Mesothelial cell of epicardium (in vitro differentiated cells): ENCODE results near the gene FOXP1. TPM values are rescaled to one million over a fixed set of nuclear protein-coding genes. Genes with fewer than 3 reads are reported as not detected.

Experiments
- DNase-seq, 2 experiments: peaks; one replicate each; pipeline ENCODE4 v3.0.0; 2021; ENCODE audit warnings: low spot score in 2 of 2; ENCODE audit not compliant: unreplicated experiment in 2 of 2
- H3K27ac Mint-ChIP-seq: 2 replicates; pipeline ENCODE4 v1.8.0; 2021; ENCODE audit warnings: mixed read lengths
- H3K27me3 Mint-ChIP-seq: 2 replicates; pipeline ENCODE4 v1.8.0; 2021; ENCODE audit warnings: low read depth, mixed read lengths
- H3K36me3 Mint-ChIP-seq: 2 replicates; pipeline ENCODE4 v1.8.0; 2021; ENCODE audit warnings: mixed read lengths
- H3K4me1 Mint-ChIP-seq: 2 replicates; pipeline ENCODE4 v1.8.0; 2021; ENCODE audit warnings: mixed read lengths
- H3K4me3 Mint-ChIP-seq: 2 replicates; pipeline ENCODE4 v1.8.0; 2021; ENCODE audit warnings: mild to moderate bottlenecking, moderate library complexity, mixed read lengths
- H3K9me3 Mint-ChIP-seq: 2 replicates; pipeline ENCODE4 v1.8.0; 2021; ENCODE audit warnings: mixed read lengths
- CTCF ChIP-seq: fragments of 200-600 bp; sonication (generic); IDR thresholded peaks from one replicate; pipeline ENCODE4 v1.5.0; 2021; ENCODE audit warnings: antibody characterized with exemption; ENCODE audit not compliant: unreplicated experiment
- total RNA-seq: library from RNA; stranded (reverse); gene quantifications from 3 replicates; pipeline ENCODE4 v1.2.1, GENCODE V29; 2021

FOXP1 gene
- total RNA-seq, 1 donor from 2014 or later = 187 TPM

- H3K36me3 Mint-ChIP-seq = no peaks in the 10 kb centered on the region
- no peaks in the 10 kb centered on the region for H3K27me3 Mint-ChIP-seq
- H3K4me3 Mint-ChIP-seq = no peak overlapping the region
- no peak for DNase-seq
- no peaks in the 10 kb centered on the region for H3K4me1 Mint-ChIP-seq
- H3K27ac Mint-ChIP-seq = no peak overlapping the region
- no peak for TF ChIP-seq CTCF
- no peaks in the 10 kb centered on the region for H3K9me3 Mint-ChIP-seq
Measured at GRCh38 chr3:71621825-71622537, 38.5 kb upstream of the FOXP1 start.

- H3K27me3 Mint-ChIP-seq = no peaks in the 10 kb centered on the region
- H3K27ac Mint-ChIP-seq = no peak overlapping the region
- H3K4me1 Mint-ChIP-seq = peaks cover 2% of the 10 kb centered on the region
- DNase-seq = no peak
- no peaks in the 10 kb centered on the region for H3K36me3 Mint-ChIP-seq
- peaks cover 3% of the 10 kb centered on the region for H3K9me3 Mint-ChIP-seq
- no peak for TF ChIP-seq CTCF
- H3K4me3 Mint-ChIP-seq = no peak overlapping the region
Measured at GRCh38 chr3:71618538-71618937, 35.0 kb upstream of the FOXP1 start.

GRCh38 chr3:71616571-71617021 is 33.1 kb upstream of the FOXP1 start:
- H3K9me3 Mint-ChIP-seq = peaks cover 3% of the 10 kb centered on the region
- peaks cover 2% of the 10 kb centered on the region for H3K4me1 Mint-ChIP-seq
- no peak overlapping the region for H3K27ac Mint-ChIP-seq
- H3K4me3 Mint-ChIP-seq = no peak overlapping the region
- TF ChIP-seq CTCF = no peak
- no peaks in the 10 kb centered on the region for H3K27me3 Mint-ChIP-seq
- no peak for DNase-seq
- no peaks in the 10 kb centered on the region for H3K36me3 Mint-ChIP-seq

GRCh38 chr3:71614869-71615268 is 31.3 kb upstream of the FOXP1 start:
- Mint-ChIP-seq H3K4me1 (peaks cover 2% of the 10 kb centered on the region), H3K9me3 (peaks cover 7% of the 10 kb centered on the region), H3K4me3 (no peak overlapping the region), H3K27me3 (no peaks in the 10 kb centered on the region), H3K27ac (no peak overlapping the region), H3K36me3 (no peaks in the 10 kb centered on the region)
- DNase-seq = no peak
- TF ChIP-seq CTCF = no peak

GRCh38 chr3:71614426-71614825 is 30.9 kb upstream of the FOXP1 start:
- no peaks in the 10 kb centered on the region for H3K36me3 Mint-ChIP-seq
- no peak overlapping the region for H3K4me3 Mint-ChIP-seq
- peaks cover 7% of the 10 kb centered on the region for H3K9me3 Mint-ChIP-seq
- TF ChIP-seq CTCF = no peak
- no peak for DNase-seq
- no peaks in the 10 kb centered on the region for H3K27me3 Mint-ChIP-seq
- H3K27ac Mint-ChIP-seq = no peak overlapping the region
- H3K4me1 Mint-ChIP-seq = peaks cover 2% of the 10 kb centered on the region

GRCh38 chr3:71611099-71611498 is 27.6 kb upstream of the FOXP1 start:
- Mint-ChIP-seq H3K27me3 (no peaks in the 10 kb centered on the region), H3K4me1 (no peaks in the 10 kb centered on the region), H3K4me3 (no peak overlapping the region), H3K27ac (no peak overlapping the region), H3K9me3 (peaks cover 19% of the 10 kb centered on the region), H3K36me3 (peaks cover 6% of the 10 kb centered on the region)
- no peak for TF ChIP-seq CTCF
- no peak for DNase-seq
